Measurements from ENCODE around the gene OCEL1.

Gene OCEL1

GRCh38 chr19:17235300-17235970, 9.4 kb downstream of the OCEL1 start (continued):
- TF ChIP-seq HOXA7 (CRISPR knock-in tag; IDR thresholded peaks at IDR 0.05; ENCODE audit: borderline replicate concordance): no peak
- TF ChIP-seq TCF7L2 (IDR thresholded peaks at IDR 0.05; ENCODE audit: borderline replicate concordance, low read depth, low read length): no peak
- TF ChIP-seq ZNF777 (tag by site-specific recombination; IDR thresholded peaks at IDR 0.05; ENCODE audit: borderline replicate concordance): no peak
- no peak for TF ChIP-seq ZNF37A (tag by site-specific recombination; IDR thresholded peaks at IDR 0.05)
- TF ChIP-seq OSR2 (tag by site-specific recombination; IDR thresholded peaks at IDR 0.05): peak; percentile 6; the same call in 1 of the 2 replicates
- TF ChIP-seq, protein P1, sequence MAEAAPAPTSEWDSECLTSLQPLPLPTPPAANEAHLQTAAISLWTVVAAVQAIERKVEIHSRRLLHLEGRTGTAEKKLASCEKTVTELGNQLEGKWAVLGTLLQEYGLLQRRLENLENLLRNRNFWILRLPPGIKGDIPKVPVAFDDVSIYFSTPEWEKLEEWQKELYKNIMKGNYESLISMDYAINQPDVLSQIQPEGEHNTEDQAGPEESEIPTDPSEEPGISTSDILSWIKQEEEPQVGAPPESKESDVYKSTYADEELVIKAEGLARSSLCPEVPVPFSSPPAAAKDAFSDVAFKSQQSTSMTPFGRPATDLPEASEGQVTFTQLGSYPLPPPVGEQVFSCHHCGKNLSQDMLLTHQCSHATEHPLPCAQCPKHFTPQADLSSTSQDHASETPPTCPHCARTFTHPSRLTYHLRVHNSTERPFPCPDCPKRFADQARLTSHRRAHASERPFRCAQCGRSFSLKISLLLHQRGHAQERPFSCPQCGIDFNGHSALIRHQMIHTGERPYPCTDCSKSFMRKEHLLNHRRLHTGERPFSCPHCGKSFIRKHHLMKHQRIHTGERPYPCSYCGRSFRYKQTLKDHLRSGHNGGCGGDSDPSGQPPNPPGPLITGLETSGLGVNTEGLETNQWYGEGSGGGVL (tag by site-specific recombination; IDR thresholded peaks at IDR 0.05): no peak
- no peak for TF ChIP-seq ZNF404 (tag by site-specific recombination; IDR thresholded peaks at IDR 0.05)
- no peak for TF ChIP-seq ZNF707 (tag by site-specific recombination; IDR thresholded peaks at IDR 0.05)
- TF ChIP-seq ZNF660 (tag by site-specific recombination; IDR thresholded peaks at IDR 0.05): peak; percentile 85
- TF ChIP-seq ZNF202 (tag by site-specific recombination; IDR thresholded peaks at IDR 0.05; ENCODE audit: borderline replicate concordance): no peak
- TF ChIP-seq ZNF776 (tag by site-specific recombination; IDR thresholded peaks at IDR 0.05; ENCODE audit: borderline replicate concordance): no peak
- peak; percentile 60 for TF ChIP-seq GLIS2 (tag by site-specific recombination; IDR thresholded peaks at IDR 0.05)
- TF ChIP-seq, protein P2, sequence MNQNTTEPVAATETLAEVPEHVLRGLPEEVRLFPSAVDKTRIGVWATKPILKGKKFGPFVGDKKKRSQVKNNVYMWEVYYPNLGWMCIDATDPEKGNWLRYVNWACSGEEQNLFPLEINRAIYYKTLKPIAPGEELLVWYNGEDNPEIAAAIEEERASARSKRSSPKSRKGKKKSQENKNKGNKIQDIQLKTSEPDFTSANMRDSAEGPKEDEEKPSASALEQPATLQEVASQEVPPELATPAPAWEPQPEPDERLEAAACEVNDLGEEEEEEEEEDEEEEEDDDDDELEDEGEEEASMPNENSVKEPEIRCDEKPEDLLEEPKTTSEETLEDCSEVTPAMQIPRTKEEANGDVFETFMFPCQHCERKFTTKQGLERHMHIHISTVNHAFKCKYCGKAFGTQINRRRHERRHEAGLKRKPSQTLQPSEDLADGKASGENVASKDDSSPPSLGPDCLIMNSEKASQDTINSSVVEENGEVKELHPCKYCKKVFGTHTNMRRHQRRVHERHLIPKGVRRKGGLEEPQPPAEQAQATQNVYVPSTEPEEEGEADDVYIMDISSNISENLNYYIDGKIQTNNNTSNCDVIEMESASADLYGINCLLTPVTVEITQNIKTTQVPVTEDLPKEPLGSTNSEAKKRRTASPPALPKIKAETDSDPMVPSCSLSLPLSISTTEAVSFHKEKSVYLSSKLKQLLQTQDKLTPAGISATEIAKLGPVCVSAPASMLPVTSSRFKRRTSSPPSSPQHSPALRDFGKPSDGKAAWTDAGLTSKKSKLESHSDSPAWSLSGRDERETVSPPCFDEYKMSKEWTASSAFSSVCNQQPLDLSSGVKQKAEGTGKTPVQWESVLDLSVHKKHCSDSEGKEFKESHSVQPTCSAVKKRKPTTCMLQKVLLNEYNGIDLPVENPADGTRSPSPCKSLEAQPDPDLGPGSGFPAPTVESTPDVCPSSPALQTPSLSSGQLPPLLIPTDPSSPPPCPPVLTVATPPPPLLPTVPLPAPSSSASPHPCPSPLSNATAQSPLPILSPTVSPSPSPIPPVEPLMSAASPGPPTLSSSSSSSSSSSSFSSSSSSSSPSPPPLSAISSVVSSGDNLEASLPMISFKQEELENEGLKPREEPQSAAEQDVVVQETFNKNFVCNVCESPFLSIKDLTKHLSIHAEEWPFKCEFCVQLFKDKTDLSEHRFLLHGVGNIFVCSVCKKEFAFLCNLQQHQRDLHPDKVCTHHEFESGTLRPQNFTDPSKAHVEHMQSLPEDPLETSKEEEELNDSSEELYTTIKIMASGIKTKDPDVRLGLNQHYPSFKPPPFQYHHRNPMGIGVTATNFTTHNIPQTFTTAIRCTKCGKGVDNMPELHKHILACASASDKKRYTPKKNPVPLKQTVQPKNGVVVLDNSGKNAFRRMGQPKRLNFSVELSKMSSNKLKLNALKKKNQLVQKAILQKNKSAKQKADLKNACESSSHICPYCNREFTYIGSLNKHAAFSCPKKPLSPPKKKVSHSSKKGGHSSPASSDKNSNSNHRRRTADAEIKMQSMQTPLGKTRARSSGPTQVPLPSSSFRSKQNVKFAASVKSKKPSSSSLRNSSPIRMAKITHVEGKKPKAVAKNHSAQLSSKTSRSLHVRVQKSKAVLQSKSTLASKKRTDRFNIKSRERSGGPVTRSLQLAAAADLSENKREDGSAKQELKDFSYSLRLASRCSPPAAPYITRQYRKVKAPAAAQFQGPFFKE (tag by site-specific recombination; IDR thresholded peaks at IDR 0.05; ENCODE audit: borderline replicate concordance): no peak
- TF ChIP-seq TSHZ1 (tag by site-specific recombination; IDR thresholded peaks at IDR 0.05; ENCODE audit: borderline replicate concordance): no peak
- TF ChIP-seq ZBTB21 (tag by site-specific recombination; IDR thresholded peaks at IDR 0.05): no peak
- no peak for TF ChIP-seq GLI4 (tag by site-specific recombination; IDR thresholded peaks at IDR 0.05)
- TF ChIP-seq ZNF843 (tag by site-specific recombination; IDR thresholded peaks at IDR 0.05): no peak
- peak; percentile 65; the same call in 1 of the 2 replicates for TF ChIP-seq CTCF (tag by site-specific recombination; IDR thresholded peaks at IDR 0.05)
- TF ChIP-seq ZNF548 (tag by site-specific recombination; IDR thresholded peaks at IDR 0.05): no peak
- TF ChIP-seq ZNF658 (tag by site-specific recombination; IDR thresholded peaks at IDR 0.05): no peak
- no peak for TF ChIP-seq GLI2 (tag by site-specific recombination; IDR thresholded peaks at IDR 0.05; ENCODE audit: borderline replicate concordance, low read depth)
- TF ChIP-seq ZNF521 (tag by site-specific recombination; IDR thresholded peaks at IDR 0.05): no peak
- no peak for TF ChIP-seq OVOL3 (tag by site-specific recombination; IDR thresholded peaks at IDR 0.05)
- no peak for TF ChIP-seq KLF1 (tag by site-specific recombination; IDR thresholded peaks at IDR 0.05)

Data from HEK293 (cell line).